Activated CD4-positive, CD25-positive, alpha-beta regulatory T cell treated with anti-CD3 and anti-CD28 coated beads, Interleukin-2, amount 50 U/mL, for 24 hours (primary cell): Measurements from ENCODE around the gene PEAK1.
"Not testable (repeated sequence)": the region's sequence is repeated elsewhere in the genome, so short reads cannot be mapped to it uniquely, and the experiment has no call there.

ENCODE experiments used
- ATAC-seq, 2 donors: fragments of 150-1000 bp; cut with Tn5 transposase; one replicate each; pipeline ENCODE4 v1.10.0; 2021; ENCODE audit warnings: mild to moderate bottlenecking in 1 of 2, moderate library complexity in 1 of 2

The PEAK1 gene

GRCh38 chr15:77168141-77168540 is 251.8 kb downstream of the PEAK1 start:
- no peak for ATAC-seq

- no peak for ATAC-seq
These were observed 252.5 kb downstream of the PEAK1 start for GRCh38 chr15:77167406-77167805.

GRCh38 chr15:77163781-77164384 is 256.0 kb downstream of the PEAK1 start:
- no peak for ATAC-seq

DNA sequence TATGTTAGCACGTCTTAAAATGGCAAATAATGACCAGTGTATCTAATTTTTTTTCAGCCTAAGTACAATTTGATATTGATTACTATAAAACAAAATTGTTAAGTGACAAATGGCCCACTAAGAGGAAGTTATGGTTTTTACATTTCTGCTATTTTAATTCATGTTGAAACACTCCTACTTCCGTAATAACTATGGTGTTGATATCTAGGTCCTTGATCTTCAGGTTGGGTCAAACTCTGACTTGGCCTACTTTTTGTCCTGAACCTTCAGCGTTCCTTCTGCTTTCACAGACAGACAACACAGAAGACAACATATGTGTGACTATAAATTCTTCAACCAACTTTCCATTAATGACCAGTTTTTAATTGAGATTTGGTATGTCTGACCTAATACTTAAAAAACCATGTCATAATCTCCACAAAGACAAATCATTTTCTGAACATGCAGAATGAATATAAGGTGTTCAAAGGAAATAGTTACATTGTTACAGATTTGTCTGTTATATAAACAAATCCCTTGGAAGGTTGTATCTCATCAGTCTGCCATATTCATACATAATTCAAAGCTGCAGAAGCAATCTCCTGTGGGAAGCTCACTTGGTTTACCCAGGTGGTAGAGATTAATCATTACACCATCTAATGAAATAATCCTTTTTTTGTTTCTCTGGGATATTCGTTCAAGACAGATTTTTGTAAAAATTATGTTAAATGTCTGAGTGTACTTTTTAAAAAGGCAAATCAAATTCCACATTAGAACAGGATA is 256.9 kb downstream of the PEAK1 start:
- ATAC-seq, result no peak

- ATAC-seq, result no peak
These were observed 259.1 kb downstream of the PEAK1 start for GRCh38 chr15:77160562-77161478.

DNA sequence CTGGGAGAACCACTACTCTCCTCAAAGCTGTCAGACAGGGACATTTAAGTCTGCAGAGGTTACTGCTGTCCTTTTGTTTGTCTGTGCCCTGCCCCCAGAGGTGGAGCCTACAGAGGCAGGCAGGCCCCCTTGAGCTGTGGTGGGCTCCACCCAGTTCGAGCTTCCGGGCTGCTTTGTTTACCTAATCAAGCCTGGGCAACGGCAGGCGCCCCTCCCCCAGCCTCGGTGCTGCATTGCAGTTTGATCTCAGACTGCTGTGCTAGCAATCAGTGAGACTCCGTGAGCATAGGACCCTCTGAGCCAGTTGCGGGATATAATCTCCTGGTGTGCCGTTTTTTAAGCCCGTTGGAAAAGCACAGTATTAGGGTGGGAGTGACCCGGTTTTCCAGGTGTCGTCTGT is 263.9 kb downstream of the PEAK1 start:
- not testable (repeated sequence) for ATAC-seq

GRCh38 chr15:77148191-77148590 is 271.7 kb downstream of the PEAK1 start:
- ATAC-seq, result no peak

GRCh38 chr15:77145370-77145769 is 274.5 kb downstream of the PEAK1 start:
- no peak for ATAC-seq

- ATAC-seq, result no peak
These were observed 275.3 kb downstream of the PEAK1 start for GRCh38 chr15:77144492-77145070.

DNA sequence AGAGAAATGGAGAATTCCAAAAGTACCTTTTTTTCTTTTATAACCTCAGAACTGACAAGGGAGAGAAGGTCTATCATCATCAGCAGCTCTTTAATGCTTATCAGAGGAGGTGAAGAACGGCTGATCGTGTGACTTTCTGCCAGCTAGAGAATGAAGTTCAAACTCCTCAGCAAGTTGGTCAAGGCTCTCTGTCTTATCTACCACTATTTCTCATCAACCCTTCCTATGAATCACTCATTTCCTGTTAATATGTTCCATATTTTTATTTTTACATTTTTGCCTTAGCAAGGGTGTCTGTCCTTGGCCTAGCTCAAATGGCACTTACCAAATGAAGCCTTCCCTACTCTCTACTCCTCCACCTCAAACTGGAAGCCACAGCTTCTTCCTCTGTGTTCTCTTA is 275.9 kb downstream of the PEAK1 start:
- no peak for ATAC-seq

DNA sequence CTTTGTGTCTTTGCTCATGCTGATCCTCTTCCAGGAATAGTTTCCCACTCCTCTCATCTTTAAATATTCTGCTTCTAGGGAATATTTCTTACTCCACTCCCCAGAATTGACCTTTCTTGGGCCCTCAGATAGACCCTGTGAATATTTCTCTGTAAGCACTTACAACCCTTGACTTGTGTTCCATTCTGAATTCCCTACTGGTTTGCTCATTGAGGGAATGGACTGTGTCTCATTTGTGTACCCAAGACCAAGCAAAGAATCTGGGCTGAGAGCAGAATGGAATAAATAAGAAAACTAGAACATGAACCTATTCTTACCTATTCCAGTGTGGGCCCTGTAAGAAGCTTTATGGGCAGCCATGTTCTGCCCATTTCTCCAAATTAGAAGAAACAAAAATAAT is 276.3 kb downstream of the PEAK1 start:
- ATAC-seq, result no peak

DNA sequence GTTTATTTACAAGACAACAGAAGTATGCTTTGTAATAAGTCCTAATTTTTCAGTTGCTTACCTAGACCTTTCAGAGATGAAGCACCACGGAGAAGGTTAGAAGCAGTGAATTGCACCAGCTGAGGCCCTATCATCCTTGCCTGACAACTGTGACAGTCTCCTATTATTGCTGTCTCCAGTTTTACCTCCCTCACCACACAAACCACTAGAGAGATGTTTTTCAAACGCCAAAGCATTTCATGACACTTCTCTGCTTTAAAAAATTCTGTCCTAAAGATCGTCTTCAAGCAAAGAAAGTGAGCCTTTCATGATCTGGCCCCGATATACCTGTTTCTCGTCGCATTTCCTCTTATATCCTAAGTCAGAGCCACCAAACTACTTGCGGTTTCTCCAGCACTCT is 276.7 kb downstream of the PEAK1 start:
- no peak for ATAC-seq

- no peak for ATAC-seq
These were observed 279.7 kb downstream of the PEAK1 start for GRCh38 chr15:77140220-77140619.

GRCh38 chr15:77139312-77139711 is 280.6 kb downstream of the PEAK1 start:
- no peak for ATAC-seq

GRCh38 chr15:77138167-77138522 is 281.8 kb downstream of the PEAK1 start:
- ATAC-seq, result no peak

DNA sequence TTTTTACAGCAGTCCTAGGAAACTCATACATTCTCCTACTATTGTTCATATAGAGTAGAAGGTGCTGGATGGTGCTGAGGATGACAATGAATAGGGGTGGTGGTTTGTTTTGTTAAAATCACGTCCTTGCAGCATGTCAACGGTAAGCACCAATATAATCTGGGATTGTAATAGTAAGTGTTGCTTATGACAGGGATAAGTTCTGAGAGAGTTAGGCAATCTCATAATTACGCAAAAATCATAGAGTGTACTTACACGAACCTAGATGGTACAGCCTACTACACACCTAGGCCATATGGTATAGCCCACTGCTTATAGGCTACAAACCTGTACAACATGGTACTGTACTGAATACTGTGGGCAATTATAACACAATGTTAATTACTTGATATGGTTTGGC is 284.7 kb downstream of the PEAK1 start:
- no peak for ATAC-seq

GRCh38 chr15:77130315-77130930 is 289.5 kb downstream of the PEAK1 start:
- no peak for ATAC-seq

GRCh38 chr15:77127626-77128025 is 292.3 kb downstream of the PEAK1 start:
- no peak for ATAC-seq

GRCh38 chr15:77126529-77127326 is 293.2 kb downstream of the PEAK1 start:
- no peak for ATAC-seq

DNA sequence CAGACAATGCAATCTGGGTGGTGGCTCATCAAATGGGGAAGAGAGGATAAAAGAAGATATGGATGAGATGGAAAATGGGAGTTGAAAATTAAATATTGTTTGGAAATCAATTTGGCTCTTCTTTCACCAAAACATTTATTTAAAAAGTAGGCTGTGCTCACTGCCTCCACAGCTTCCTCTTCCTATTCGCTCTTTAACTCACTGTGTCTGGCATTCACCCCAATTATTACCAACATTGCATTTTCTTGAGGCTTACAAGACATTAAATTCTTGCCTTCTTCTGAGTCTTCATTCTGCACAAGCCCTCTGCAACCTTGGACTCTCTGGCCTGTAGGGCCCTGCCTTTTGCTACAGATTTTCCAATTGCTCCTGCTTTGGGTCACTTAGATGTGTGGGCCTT is 296.1 kb downstream of the PEAK1 start:
- ATAC-seq, result no peak

DNA sequence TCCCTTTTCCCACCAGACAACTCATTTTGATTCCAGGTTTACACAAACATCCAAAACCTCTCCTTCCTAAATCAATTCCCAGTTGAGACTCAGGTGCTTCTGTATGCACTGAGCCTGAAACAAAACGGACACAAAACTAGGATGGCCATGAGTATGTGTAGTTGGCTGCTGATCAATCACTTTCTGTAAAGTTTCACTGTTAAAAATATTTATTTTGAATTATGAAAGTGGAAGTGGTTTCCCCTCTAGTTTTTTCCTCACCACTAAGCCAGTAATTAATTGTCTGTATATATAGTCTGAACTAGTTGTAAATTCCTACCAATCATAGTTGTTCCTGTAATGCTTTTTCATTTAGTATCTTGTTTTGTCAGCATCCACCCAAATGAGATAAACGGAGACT is 297.3 kb downstream of the PEAK1 start:
- ATAC-seq, result no peak

DNA sequence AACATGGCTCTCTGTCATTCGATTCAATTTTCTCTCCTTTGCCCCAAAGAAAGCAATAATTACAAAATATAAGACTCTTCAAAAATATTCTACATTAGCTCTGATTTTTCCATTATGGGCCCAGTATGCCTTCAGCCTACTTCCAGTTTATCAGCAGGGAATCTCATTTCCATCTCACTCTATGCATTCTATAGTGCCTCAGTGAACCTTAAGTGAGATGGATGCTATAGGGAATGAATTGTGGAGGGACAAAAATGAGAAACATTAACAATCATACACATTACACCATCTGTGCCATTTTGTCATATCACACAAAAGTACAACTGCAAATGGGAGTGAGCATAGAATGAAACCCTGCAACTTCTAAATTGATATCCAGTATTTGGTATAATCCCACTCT is 298.3 kb downstream of the PEAK1 start:
- no peak for ATAC-seq
